HCT116 (cell line): ENCODE results near the gene PEBP1. TPM values are rescaled to one million over a fixed set of nuclear protein-coding genes. Genes with fewer than 3 reads are reported as not detected.
A peak's percentile ranks its signal among the peaks of the same experiment; 100 is the strongest.

Source experiments
- ATAC-seq: fragments of 200-7000 bp; cut with Tn5 transposase; 2 replicates; pipeline ENCODE4 v1.9.1; 2020; ENCODE audit warnings: mild to moderate bottlenecking, moderate library complexity
- BruUV-seq: library from RNA; stranded (reverse); fragments of 400-500 nt; replicated peaks from 2 replicates; lab custom pipeline; 2021; lab: Mats Ljungman, UMichigan
- CTCF ChIA-PET: fragments of 300-600 bp; sonication (Branson Sonifier 250); formaldehyde crosslinking; loops from one replicate; lab custom pipeline; 2021; ENCODE audit warnings: antibody characterized with exemption; lab: Charles Lee
- POLR2A ChIA-PET: fragments of 300-600, 350-600 bp; sonication (Branson Sonifier 250); formaldehyde crosslinking; loops from one replicate; lab custom pipeline; 2021; ENCODE audit warnings: antibody characterized with exemption; lab: Charles Lee
- RAD21 ChIA-PET, 2 experiments: fragments of 300-600 bp; sonication (Branson Sonifier 250); formaldehyde crosslinking; loops; one replicate each; lab custom pipeline; 2023; ENCODE audit warnings: low total read pairs in 2 of 2; ENCODE audit not compliant: uncharacterized antibody in 2 of 2, unreplicated experiment in 2 of 2, low non-redundant PET in 1 of 2; lab: Charles Lee
- DNase-seq: peaks from one replicate; pipeline ENCODE4 v3.0.0-alpha.2; 2010; ENCODE audit warnings: low read depth, low spot score
- H2AFZ ChIP-seq: fragments of 200-600 bp; shearing (Covaris generic), sonication (generic); 2 replicates; pipeline ENCODE4 v1.6.1; 2017; ENCODE audit warnings: low read depth, mixed run types, mixed read lengths, antibody characterized with exemption, low read length; ENCODE audit not compliant: poor library complexity, severe bottlenecking
- H3K27ac ChIP-seq: 2 replicates; pipeline ENCODE4 v1.5.1; 2012; ENCODE audit warnings: low read depth, low read length
- H3K27me3 ChIP-seq: fragments of 200-600 bp; sonication (generic); 2 replicates; pipeline ENCODE4 v1.6.1; 2016; ENCODE audit warnings: mixed run types, low read length, mixed read lengths; ENCODE audit not compliant: insufficient read depth
- H3K36me3 ChIP-seq, 2 experiments: fragments of 200-500 bp in 1 of 2; fragments of 200-600 bp in 1 of 2; sonication (Bioruptor generic) in 1 of 2; sonication (generic) in 1 of 2; 2 replicates each; pipeline versions ENCODE4 v1.5.1 to v1.6.1; 2014 to 2016; ENCODE audit warnings: low read length in 2 of 2, inconsistent platforms in 1 of 2, mixed read lengths in 1 of 2, mixed run types in 1 of 2; ENCODE audit not compliant: insufficient read depth in 2 of 2, control insufficient read depth in 1 of 2
- H3K4me1 ChIP-seq, 2 experiments: fragments of 200-600 bp in 1 of 2; sonication (generic) in 1 of 2; 2 replicates each; pipeline versions ENCODE4 v1.5.1 to v1.6.1; 2012 to 2017; ENCODE audit warnings: low read length in 2 of 2, inconsistent platforms in 1 of 2, mild to moderate bottlenecking in 1 of 2, mixed read lengths in 1 of 2, mixed run types in 1 of 2, moderate library complexity in 1 of 2; ENCODE audit not compliant: insufficient read depth in 2 of 2, control insufficient read depth in 1 of 2
- H3K4me2 ChIP-seq: fragments of 200-600 bp; sonication (generic); 2 replicates; pipeline ENCODE4 v1.6.1; 2017; ENCODE audit warnings: mixed run types, low read length, mixed read lengths
- H3K4me3 ChIP-seq, 2 experiments: fragments of 200-600 bp in 1 of 2; sonication (generic) in 1 of 2; replicated peaks in 1 of 2; 2 replicates each; pipeline ENCODE4 v1.5.1; 2011 to 2016; ENCODE audit warnings: low read length in 2 of 2, control low read depth in 1 of 2, low read depth in 1 of 2, mild to moderate bottlenecking in 1 of 2, mixed read lengths in 1 of 2, mixed run types in 1 of 2
- H3K79me2 ChIP-seq: fragments of 200-600 bp; sonication (generic); 2 replicates; pipeline ENCODE4 v1.6.1; 2017; ENCODE audit warnings: mild to moderate bottlenecking, mixed run types, low read length, moderate library complexity, mixed read lengths; ENCODE audit not compliant: insufficient read depth
- H3K9ac ChIP-seq: fragments of 200-600 bp; sonication (generic); 2 replicates; pipeline ENCODE4 v1.6.1; 2016; ENCODE audit warnings: low read length, mixed read lengths
- H3K9me2 ChIP-seq: fragments of 200-600 bp; sonication (generic), shearing (Covaris generic); 2 replicates; pipeline ENCODE4 v1.6.1; 2017; ENCODE audit warnings: mixed run types, mild to moderate bottlenecking, moderate library complexity; ENCODE audit not compliant: insufficient read depth
- H3K9me3 ChIP-seq, 2 experiments: fragments of 200-500 bp in 1 of 2; fragments of 200-600 bp in 1 of 2; sonication (Bioruptor generic) in 1 of 2; sonication (generic) in 1 of 2; 2 replicates each; pipeline ENCODE4 v1.6.1; 2014 to 2017; ENCODE audit warnings: low read length in 2 of 2, mixed read lengths in 2 of 2, inconsistent platforms in 1 of 2, low read depth in 1 of 2, mild to moderate bottlenecking in 1 of 2, mixed run types in 1 of 2, moderate library complexity in 1 of 2; ENCODE audit not compliant: control insufficient read depth in 1 of 2, insufficient read depth in 1 of 2
- H4K20me1 ChIP-seq: fragments of 200-600 bp; sonication (generic), shearing (Covaris generic); 2 replicates; pipeline ENCODE4 v1.6.1; 2017; ENCODE audit warnings: mixed run types, mild to moderate bottlenecking, moderate library complexity; ENCODE audit not compliant: insufficient read depth
- ATF3 ChIP-seq: IDR thresholded peaks from 2 replicates; pipeline ENCODE4 v1.6.1; 2012
- CEBPB ChIP-seq: IDR thresholded peaks from 2 replicates; pipeline ENCODE4 v1.6.1; 2012; ENCODE audit warnings: low read depth
- EGR1 ChIP-seq: IDR thresholded peaks from 2 replicates; pipeline ENCODE4 v1.6.1; 2012; ENCODE audit warnings: low read depth
- ELF1 ChIP-seq: IDR thresholded peaks from 2 replicates; pipeline ENCODE4 v1.6.1; 2012; ENCODE audit warnings: low read depth, borderline replicate concordance
- EZH2 ChIP-seq: fragments of 200-600 bp; sonication (generic); IDR thresholded peaks from 2 replicates; pipeline ENCODE4 v1.6.1; 2017; ENCODE audit warnings: antibody characterized with exemption, mixed run types
- EZH2phosphoT487 ChIP-seq: fragments of 200-600 bp; IDR thresholded peaks from 2 replicates; pipeline ENCODE4 v1.6.1; 2018; ENCODE audit warnings: antibody characterized with exemption, borderline replicate concordance
- MAX ChIP-seq: IDR thresholded peaks from 2 replicates; pipeline ENCODE4 v1.6.1; 2012
- POLR2AphosphoS5 ChIP-seq: IDR thresholded peaks from 2 replicates; pipeline ENCODE4 v1.6.1; 2011; ENCODE audit warnings: mild to moderate bottlenecking, low read depth, low read length, moderate library complexity
- RAD21 ChIP-seq: IDR thresholded peaks from 2 replicates; pipeline ENCODE4 v1.6.1; 2012; ENCODE audit warnings: low read depth, mild to moderate bottlenecking
- REST ChIP-seq: IDR thresholded peaks from 2 replicates; pipeline ENCODE4 v1.6.1; 2012; ENCODE audit warnings: low read depth
- TCF7L2 ChIP-seq: IDR thresholded peaks from 2 replicates; pipeline ENCODE4 v1.7.0; 2011; ENCODE audit warnings: borderline replicate concordance, inconsistent platforms; ENCODE audit not compliant: insufficient read depth, insufficient read length; ENCODE audit errors: extremely low read depth
- YY1 ChIP-seq: IDR thresholded peaks from 2 replicates; pipeline ENCODE4 v1.6.1; 2011; ENCODE audit warnings: low read length, low read depth, moderate library complexity, mild to moderate bottlenecking; ENCODE audit not compliant: insufficient replicate concordance; ENCODE audit errors: extremely low read depth
- ZBTB33 ChIP-seq: IDR thresholded peaks from 2 replicates; pipeline ENCODE4 v1.6.1; 2011; ENCODE audit warnings: mild to moderate bottlenecking, low read length, moderate library complexity; ENCODE audit not compliant: insufficient replicate concordance; ENCODE audit errors: extremely low read depth
- ZFX ChIP-seq: fragments of 450-650 bp; IDR thresholded peaks from 2 replicates; pipeline ENCODE4 v1.6.1; 2017
- intact Hi-C: fragments of 100-400 bp; cut with micrococcal nuclease; formaldehyde crosslinking; loops from 2 replicates; pipeline ENCODE4 v1.10.0; 2022
- total RNA-seq: library from RNA; stranded (reverse); gene quantifications from one replicate; pipeline ENCODE4 v1.2.1, GENCODE V29; 2021; ENCODE audit not compliant: unreplicated experiment

PEBP1 gene
- total RNA-seq, 1 experiment from 2014 or later, result 220 TPM

GRCh38 chr12:118137148-118137678 is 1.3 kb downstream of the PEBP1 start:
- TF ChIP-seq RAD21 (no peak), MAX (no peak), POLR2AphosphoS5 (no peak), YY1 (no peak), EZH2phosphoT487 (no peak), ELF1 (no peak), REST (no peak), EGR1 (no peak), ATF3 (no peak), ZFX (no peak), CEBPB (no peak), ZBTB33 (no peak), EZH2 (no peak), TCF7L2 (no peak)
- ATAC-seq, result no peak
- H3K4me1 ChIP-seq, result peaks cover 8 to 19% of the 10 kb centered on the region in 2 experiments
- intact Hi-C loops, result loop anchor here (10.0 kb wide), 1 partner anchor 262 kb away; no protein-coding TSS in a partner anchor
- no peak for DNase-seq
- ChIA-PET RAD21 (no interaction called here), CTCF (interaction anchor here (2.3 kb wide), 1 partner anchor 241 kb away, joined by 8 read pairs; no protein-coding TSS in a partner anchor), POLR2A (no interaction called here)
- peaks cover 23 to 25% of the 10 kb centered on the region in 2 experiments for H3K36me3 ChIP-seq
- H3K4me2 ChIP-seq, result peak overlapping the region; percentile 94
- H3K27me3 ChIP-seq, result no peaks in the 10 kb centered on the region
- no peaks in the 10 kb centered on the region for H4K20me1 ChIP-seq
- peak overlapping the region; percentile 96 for H3K9ac ChIP-seq
- peak overlapping the region; percentile 91 to 94 for H3K4me3 ChIP-seq
- BruUV-seq, result TSS peak; percentile 72
- no peak overlapping the region for H2AFZ ChIP-seq
- H3K79me2 ChIP-seq, result peaks cover 38% of the 10 kb centered on the region
- no peaks in the 10 kb centered on the region for H3K9me2 ChIP-seq
- H3K27ac ChIP-seq, result no peak overlapping the region
- H3K9me3 ChIP-seq, result no peaks in the 10 kb centered on the region
